ENCODE data around the gene PPIL3. TPM values are rescaled to one million over a fixed set of nuclear protein-coding genes. Genes with fewer than 3 reads are reported as not detected.

The PPIL3 gene
- total RNA-seq, 1 donor from 2014 or later, result 35.0 TPM

GRCh38 chr2:200877443-200877842 lies 11.4 kb downstream of the PPIL3 start:
- Histone ChIP-seq H3K36me3 (peaks cover 100% of the 10 kb centered on the region), H3K27me3 (ENCODE audit: low read depth) (no peaks in the 10 kb centered on the region), H3K4me1 (no peaks in the 10 kb centered on the region), H3K27ac (no peak overlapping the region), H3K4me3 (no peak overlapping the region), H3K9me3 (no peaks in the 10 kb centered on the region)
- TF ChIP-seq CTCF (IDR thresholded peaks at IDR 0.05), result no peak
- no peak for DNase-seq
- ATAC-seq, result no peak
- intact Hi-C loops (cut with DNase I), result no loop called here

GRCh38 chr2:200873560-200873959 lies 15.3 kb downstream of the PPIL3 start:
- Histone ChIP-seq H3K27ac (no peak overlapping the region), H3K27me3 (ENCODE audit: low read depth) (no peaks in the 10 kb centered on the region), H3K9me3 (no peaks in the 10 kb centered on the region), H3K4me3 (no peak overlapping the region), H3K36me3 (peaks cover 80% of the 10 kb centered on the region), H3K4me1 (no peaks in the 10 kb centered on the region)
- ATAC-seq (no peak), DNase-seq (no peak)
- no peak for TF ChIP-seq CTCF (IDR thresholded peaks at IDR 0.05)
- intact Hi-C loops (cut with DNase I), result no loop called here

- TF ChIP-seq CTCF (IDR thresholded peaks at IDR 0.05), result no peak
- DNase-seq (no peak), ATAC-seq (no peak)
- Histone ChIP-seq H3K4me1 (peaks cover 15% of the 10 kb centered on the region), H3K4me3 (no peak overlapping the region), H3K36me3 (peaks cover 56% of the 10 kb centered on the region), H3K27me3 (ENCODE audit: low read depth) (no peaks in the 10 kb centered on the region), H3K27ac (no peak overlapping the region), H3K9me3 (no peaks in the 10 kb centered on the region)
- intact Hi-C loops (cut with DNase I), result no loop called here
Observed at GRCh38 chr2:200871151-200871550, 17.7 kb downstream of the PPIL3 start.

GRCh38 chr2:200869014-200869413 lies 19.9 kb downstream of the PPIL3 start:
- ATAC-seq (no peak), DNase-seq (no peak)
- Histone ChIP-seq H3K36me3 (peaks cover 34% of the 10 kb centered on the region), H3K27ac (no peak overlapping the region), H3K27me3 (ENCODE audit: low read depth) (no peaks in the 10 kb centered on the region), H3K4me1 (peaks cover 25% of the 10 kb centered on the region), H3K9me3 (no peaks in the 10 kb centered on the region), H3K4me3 (no peak overlapping the region)
- intact Hi-C loops (cut with DNase I), result loop anchor here (10.0 kb wide), 1 partner anchor 54 kb away; the partner anchor contains the start of gene BZW1
- no peak for TF ChIP-seq CTCF (IDR thresholded peaks at IDR 0.05)

- H3K4me3 ChIP-seq, result peak within 1 kb of the TSS; percentile 94
- H3K27ac ChIP-seq, result peak within 1 kb of the TSS; percentile 100
- TF ChIP-seq CTCF (IDR thresholded peaks at IDR 0.05), result no peak
- H3K27me3 ChIP-seq (ENCODE audit: low read depth), result no peaks in the 10 kb centered on the region
- peak; percentile 96 to 97 for ATAC-seq
- H3K9me3 ChIP-seq, result no peaks in the 10 kb centered on the region
- intact Hi-C loops (cut with DNase I), result loop anchor here (10.0 kb wide), 1 partner anchor 50 kb away; the partner anchor contains the start of gene BZW1
- peaks cover 50% of the 10 kb centered on the region for H3K4me1 ChIP-seq
- H3K36me3 ChIP-seq, result peaks cover 18% of the 10 kb centered on the region
- peak; percentile 99 for DNase-seq
Observed at GRCh38 chr2:200864176-200865034, 24.5 kb downstream of the PPIL3 start, which contains the start of gene CLK1. Gene CLK1 (minus strand): TSS chr2:200864658. CDS start chr2:200861862, 2,796 bp downstream.
